ENCODE results near the gene ALG2. TPM values are rescaled to one million over a fixed set of nuclear protein-coding genes. Genes with fewer than 3 reads are reported as not detected.

Gene ALG2
- total and polyA plus RNA-seq, 9 of the 15 experiments (the other 6 are each of a cell fraction or from before 2014, with no cell fraction given), result 4.9 to 41.9 (median 20.2) TPM

DNA sequence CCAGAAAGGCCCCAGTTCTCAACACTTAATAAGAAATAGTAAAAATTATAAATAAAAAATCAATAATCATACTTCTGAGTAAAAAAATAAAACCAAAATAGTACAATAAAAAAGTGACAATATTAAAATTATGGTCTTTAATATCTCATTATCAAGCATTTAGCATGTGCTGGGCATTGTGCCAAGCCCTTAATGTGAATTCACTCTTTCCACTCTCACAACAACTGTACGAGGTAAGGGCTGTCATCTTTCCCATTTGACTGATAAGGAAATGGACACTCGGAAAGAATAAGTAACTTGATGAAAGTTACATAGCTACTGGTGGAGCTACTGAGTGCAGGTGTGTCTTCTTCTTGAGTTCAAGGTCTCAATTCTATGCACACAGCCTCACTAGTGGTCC is 43.9 kb upstream of the ALG2 start:
- H3K9ac ChIP-seq (ENCODE audit: insufficient read depth in 1 of 2, low read depth in 2 of 2, low read length in 2 of 2), result no peak overlapping the region
- no peaks in the 10 kb centered on the region for H3K9me1 ChIP-seq (ENCODE audit: control insufficient read depth, insufficient read depth, low read length)
- peaks cover 3 to 4% of the 10 kb centered on the region in 2 experiments; a peak in 3 of 5 replicates for H3K4me1 ChIP-seq (replicated peaks in 1 of 2; ENCODE audit: control insufficient read depth in 2 of 2, insufficient read depth in 2 of 2, low read length in 2 of 2)
- H3K27me3 ChIP-seq (ENCODE audit: control insufficient read depth in 2 of 2, insufficient read depth in 2 of 2, low read length in 2 of 2), result peaks cover 4 to 10% of the 10 kb centered on the region in 2 experiments; a peak in 3 of 5 replicates
- TF ChIP-seq NFIC (IDR thresholded peaks at IDR 0.05) (peak; percentile 63), DDX20 (tag; IDR thresholded peaks at IDR 0.05; ENCODE audit: low read depth) (no peak)
- ATAC-seq (no peak), FAIRE-seq (no peak), DNase-seq (ENCODE audit: extremely low read depth in 1 of 4, low spot score in 3 of 4) (no peak)
- H3K4me3 ChIP-seq, result no peak overlapping the region
- POLR2A ChIA-PET, result no interaction called here
- no peaks in the 10 kb centered on the region for H3K9me3 ChIP-seq (replicated peaks; ENCODE audit: control insufficient read depth, insufficient read depth, low read depth, low read length)
- CTCF ChIA-PET (ENCODE audit: low intra/inter-chr PET ratio), result no interaction called here
- no peaks in the 10 kb centered on the region for H3K79me2 ChIP-seq (ENCODE audit: control insufficient read depth, insufficient read depth, low read length)
- no peak overlapping the region for H2AFZ ChIP-seq (ENCODE audit: low read depth, low read length)
- no peak overlapping the region for H3K4me2 ChIP-seq (ENCODE audit: insufficient read depth, low read length)
- intact Hi-C loops (cut with micrococcal nuclease), result loop anchor here (2.0 to 10.0 kb wide), 7 partner anchors 77 to 1329 kb away; partner anchors contain the start of gene NR4A3
- H4K20me1 ChIP-seq (replicated peaks; ENCODE audit: control insufficient read depth, insufficient read depth, low read length), result 0 out of 2 replicates have a peak, but pooled peaks cover 3% of the 10 kb centered on the region
- no TSS peak for BruUV-seq (replicated peaks)
- in situ Hi-C loops (cut with MboI), result loop anchor here (25.0 kb wide), 1 partner anchor 747 kb away; no protein-coding TSS in a partner anchor
- WGBS (ENCODE audit: insufficient coverage, low coverage, missing lambda C conversion rate), result 15% methylated on average over 2 of the region's 2 CpGs
- H3K27ac ChIP-seq (ENCODE audit: extremely low read depth, low read depth, low read length), result no peak overlapping the region
- no peaks in the 10 kb centered on the region for H3K36me3 ChIP-seq (ENCODE audit: control insufficient read depth, insufficient read depth, low read length)

DNA sequence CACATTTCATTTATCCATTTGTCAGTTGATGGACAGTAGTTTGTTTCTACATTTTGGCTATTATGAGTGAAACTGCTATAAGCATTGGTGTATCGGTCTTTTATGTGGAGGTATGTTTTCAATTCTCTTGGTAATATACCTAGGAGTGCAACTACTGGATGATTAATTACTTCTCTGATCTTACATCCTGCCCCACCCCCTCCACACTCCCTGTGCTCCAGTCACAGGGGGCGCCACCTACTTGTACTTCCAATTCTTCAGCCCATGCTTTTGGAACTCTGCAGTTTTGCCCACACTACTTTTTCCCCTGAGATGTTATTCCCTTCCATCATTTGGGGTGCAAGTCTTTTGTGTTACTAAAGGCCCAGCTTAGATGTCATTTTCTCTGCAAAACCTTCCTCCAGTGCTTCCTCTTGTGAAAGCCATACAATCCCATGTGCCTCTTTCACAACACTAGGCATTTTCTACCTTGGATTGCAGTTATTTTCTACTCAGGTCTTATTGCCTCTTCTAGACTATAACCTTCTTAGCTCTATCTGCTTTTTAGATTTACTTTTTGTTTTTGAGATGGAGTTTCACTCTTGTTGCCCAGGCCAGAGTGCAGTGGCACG is 42.4 kb upstream of the ALG2 start:
- intact Hi-C loops (cut with micrococcal nuclease), result loop anchor here (2.0 to 10.0 kb wide), 6 partner anchors 79 to 1331 kb away; partner anchors contain the start of gene NR4A3
- no peak for FAIRE-seq
- peak; percentile 77 for TF ChIP-seq ETV1 (tag; conservative IDR thresholded peaks at IDR 0.05; ENCODE audit: low read depth)
- TF ChIP-seq FOXJ3 (CRISPR knock-in tag; IDR thresholded peaks at IDR 0.05), result no peak
- no peak for TF ChIP-seq ZNF384 (IDR thresholded peaks at IDR 0.05; ENCODE audit: low read depth, low read length)
- TF ChIP-seq, protein P1, sequence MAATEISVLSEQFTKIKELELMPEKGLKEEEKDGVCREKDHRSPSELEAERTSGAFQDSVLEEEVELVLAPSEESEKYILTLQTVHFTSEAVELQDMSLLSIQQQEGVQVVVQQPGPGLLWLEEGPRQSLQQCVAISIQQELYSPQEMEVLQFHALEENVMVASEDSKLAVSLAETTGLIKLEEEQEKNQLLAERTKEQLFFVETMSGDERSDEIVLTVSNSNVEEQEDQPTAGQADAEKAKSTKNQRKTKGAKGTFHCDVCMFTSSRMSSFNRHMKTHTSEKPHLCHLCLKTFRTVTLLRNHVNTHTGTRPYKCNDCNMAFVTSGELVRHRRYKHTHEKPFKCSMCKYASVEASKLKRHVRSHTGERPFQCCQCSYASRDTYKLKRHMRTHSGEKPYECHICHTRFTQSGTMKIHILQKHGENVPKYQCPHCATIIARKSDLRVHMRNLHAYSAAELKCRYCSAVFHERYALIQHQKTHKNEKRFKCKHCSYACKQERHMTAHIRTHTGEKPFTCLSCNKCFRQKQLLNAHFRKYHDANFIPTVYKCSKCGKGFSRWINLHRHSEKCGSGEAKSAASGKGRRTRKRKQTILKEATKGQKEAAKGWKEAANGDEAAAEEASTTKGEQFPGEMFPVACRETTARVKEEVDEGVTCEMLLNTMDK (IDR thresholded peaks at IDR 0.05; ENCODE audit: borderline replicate concordance, insufficient read depth, low read depth, low read length, poor library complexity, severe bottlenecking), result peak; percentile 58
- no peak for TF ChIP-seq PRMT5 (CRISPR knock-in tag; IDR thresholded peaks at IDR 0.05)
- TF ChIP-seq MAZ (CRISPR knock-in tag; conservative IDR thresholded peaks at IDR 0.05 in 1 of 2, IDR thresholded peaks at IDR 0.05 in 1 of 2), result peak in 1 of 2 experiments; percentile 18; a peak in 1 of 4 replicates

More for the DNA sequence above, 42.4 kb upstream of the ALG2 start:
- H3K4me2 ChIP-seq (ENCODE audit: insufficient read depth, low read length), result no peak overlapping the region
- POLR2A ChIA-PET, result no interaction called here
- H3K79me2 ChIP-seq (ENCODE audit: control insufficient read depth, insufficient read depth, low read length), result no peaks in the 10 kb centered on the region
- no TSS peak for BruUV-seq (replicated peaks)
- no peaks in the 10 kb centered on the region for H3K9me3 ChIP-seq (replicated peaks; ENCODE audit: control insufficient read depth, insufficient read depth, low read depth, low read length)
- in situ Hi-C loops (cut with MboI), result loop anchor here (5.0 to 25.0 kb wide), 2 partner anchors 82 to 748 kb away; no protein-coding TSS in a partner anchor
- H2AFZ ChIP-seq (ENCODE audit: low read depth, low read length), result no peak overlapping the region
- no peak overlapping the region for H3K4me3 ChIP-seq
- H3K4me1 ChIP-seq (replicated peaks in 1 of 2; ENCODE audit: control insufficient read depth in 2 of 2, insufficient read depth in 2 of 2, low read length in 2 of 2), result peaks cover 8 to 10% of the 10 kb centered on the region in 2 experiments; a peak in 4 of 5 replicates
- WGBS (ENCODE audit: insufficient coverage, low coverage, missing lambda C conversion rate), result 30% methylated on average over 3 of the region's 3 CpGs
- DNase-seq (ENCODE audit: extremely low read depth in 1 of 4, low spot score in 3 of 4), result peak; percentile 19 to 34 (median 30)
- no peaks in the 10 kb centered on the region for H3K9me1 ChIP-seq (ENCODE audit: control insufficient read depth, insufficient read depth, low read length)
- no peaks in the 10 kb centered on the region for H3K36me3 ChIP-seq (ENCODE audit: control insufficient read depth, insufficient read depth, low read length)
- peaks cover 4 to 10% of the 10 kb centered on the region in 2 experiments; a peak in 2 of 5 replicates for H3K27me3 ChIP-seq (ENCODE audit: control insufficient read depth in 2 of 2, insufficient read depth in 2 of 2, low read length in 2 of 2)
- CTCF ChIA-PET (ENCODE audit: low intra/inter-chr PET ratio), result no interaction called here
- no peak overlapping the region for H3K9ac ChIP-seq (ENCODE audit: insufficient read depth in 1 of 2, low read depth in 2 of 2, low read length in 2 of 2)
- H3K27ac ChIP-seq (ENCODE audit: extremely low read depth, low read depth, low read length), result no peak overlapping the region
- peak; percentile 65 for ATAC-seq
- H4K20me1 ChIP-seq (replicated peaks; ENCODE audit: control insufficient read depth, insufficient read depth, low read length), result 0 out of 2 replicates have a peak, but pooled peaks cover 3% of the 10 kb centered on the region
